ENCODE data around the gene SLC13A5. TPM values are rescaled to one million over a fixed set of nuclear protein-coding genes. Genes with fewer than 3 reads are reported as not detected.

SLC13A5 gene
- total and polyA plus RNA-seq, 9 of the 15 experiments (the other 6 are each of a cell fraction or from before 2014, with no cell fraction given) = 0.04 TPM; not detected in 8

DNA sequence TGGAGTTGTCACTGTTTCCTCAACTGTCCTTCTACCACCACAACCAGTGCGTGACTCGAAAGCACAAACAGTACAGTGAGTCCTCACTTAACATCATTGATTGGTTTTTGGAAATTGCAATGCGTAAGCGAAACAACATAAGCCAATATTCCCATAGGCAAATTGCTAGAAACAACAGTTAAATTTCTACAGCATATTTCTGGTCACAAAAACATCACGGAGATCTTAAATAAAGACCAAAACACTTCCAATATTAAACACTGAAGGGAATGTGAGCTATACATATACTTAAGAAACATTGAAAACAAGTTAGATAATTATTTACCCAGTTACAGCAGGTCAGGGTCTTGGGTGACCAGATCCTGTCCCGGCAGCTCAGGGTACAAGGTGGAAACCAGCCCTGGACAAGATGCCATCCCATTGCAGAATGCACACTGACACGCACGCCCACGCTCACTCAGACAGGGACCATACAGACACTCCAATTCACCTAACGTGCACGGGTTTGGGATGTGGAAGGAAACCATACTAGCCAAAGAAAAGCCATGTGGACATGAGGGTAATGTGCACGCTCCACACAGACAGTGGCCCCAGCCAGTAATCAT lies 4.7 kb downstream of the SLC13A5 start:
- Histone ChIP-seq H3K27me3 (ENCODE audit: control insufficient read depth in 2 of 2, insufficient read depth in 2 of 2, low read length in 2 of 2) (peaks cover 0 to 41% of the 10 kb centered on the region in 2 experiments; a peak in 3 of 5 replicates), H2AFZ (ENCODE audit: low read depth, low read length) (no peak overlapping the region), H3K4me2 (ENCODE audit: insufficient read depth, low read length) (no peak overlapping the region), H4K20me1 (replicated peaks; ENCODE audit: control insufficient read depth, insufficient read depth, low read length) (no peaks in the 10 kb centered on the region), H3K9ac (ENCODE audit: insufficient read depth in 1 of 2, low read depth in 2 of 2, low read length in 2 of 2) (no peak overlapping the region), H3K27ac (ENCODE audit: extremely low read depth, low read depth, low read length) (no peak overlapping the region), H3K4me3 (no peak overlapping the region), H3K4me1 (replicated peaks in 1 of 2; ENCODE audit: control insufficient read depth in 2 of 2, insufficient read depth in 2 of 2, low read length in 2 of 2) (peaks cover 0 to 7% of the 10 kb centered on the region in 2 experiments; a peak in 2 of 5 replicates), H3K9me1 (ENCODE audit: control insufficient read depth, insufficient read depth, low read length) (no peaks in the 10 kb centered on the region), H3K36me3 (ENCODE audit: control insufficient read depth, insufficient read depth, low read length) (no peaks in the 10 kb centered on the region), H3K79me2 (ENCODE audit: control insufficient read depth, insufficient read depth, low read length) (no peaks in the 10 kb centered on the region), H3K9me3 (replicated peaks; ENCODE audit: control insufficient read depth, insufficient read depth, low read depth, low read length) (no peaks in the 10 kb centered on the region)
- BruUV-seq (replicated peaks) = no TSS peak
- ChIA-PET POLR2A (no interaction called here), CTCF (ENCODE audit: low intra/inter-chr PET ratio) (no interaction called here)
- no peak for FAIRE-seq
- 0 out of 2 replicates have a peak, but pooled peaks have one; percentile 6 for TF ChIP-seq EGR1 (conservative IDR thresholded peaks at IDR 0.05)
- TF ChIP-seq, protein P1, sequence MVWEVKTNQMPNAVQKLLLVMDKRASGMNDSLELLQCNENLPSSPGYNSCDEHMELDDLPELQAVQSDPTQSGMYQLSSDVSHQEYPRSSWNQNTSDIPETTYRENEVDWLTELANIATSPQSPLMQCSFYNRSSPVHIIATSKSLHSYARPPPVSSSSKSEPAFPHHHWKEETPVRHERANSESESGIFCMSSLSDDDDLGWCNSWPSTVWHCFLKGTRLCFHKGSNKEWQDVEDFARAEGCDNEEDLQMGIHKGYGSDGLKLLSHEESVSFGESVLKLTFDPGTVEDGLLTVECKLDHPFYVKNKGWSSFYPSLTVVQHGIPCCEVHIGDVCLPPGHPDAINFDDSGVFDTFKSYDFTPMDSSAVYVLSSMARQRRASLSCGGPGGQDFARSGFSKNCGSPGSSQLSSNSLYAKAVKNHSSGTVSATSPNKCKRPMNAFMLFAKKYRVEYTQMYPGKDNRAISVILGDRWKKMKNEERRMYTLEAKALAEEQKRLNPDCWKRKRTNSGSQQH (CRISPR knock-in tag; IDR thresholded peaks at IDR 0.05) = no peak
- no peak for TF ChIP-seq CCAR2 (IDR thresholded peaks at IDR 0.05; ENCODE audit: low read depth, low read length)
- DNase-seq (ENCODE audit: extremely low read depth in 1 of 4, low spot score in 3 of 4) = no peak
- 10% methylated on average over 11 of the region's 12 CpGs for WGBS (ENCODE audit: insufficient coverage, low coverage, missing lambda C conversion rate)
- ATAC-seq = no peak
- in situ Hi-C loops (cut with MboI) (no loop called here), intact Hi-C loops (cut with micrococcal nuclease) (no loop called here)

DNA sequence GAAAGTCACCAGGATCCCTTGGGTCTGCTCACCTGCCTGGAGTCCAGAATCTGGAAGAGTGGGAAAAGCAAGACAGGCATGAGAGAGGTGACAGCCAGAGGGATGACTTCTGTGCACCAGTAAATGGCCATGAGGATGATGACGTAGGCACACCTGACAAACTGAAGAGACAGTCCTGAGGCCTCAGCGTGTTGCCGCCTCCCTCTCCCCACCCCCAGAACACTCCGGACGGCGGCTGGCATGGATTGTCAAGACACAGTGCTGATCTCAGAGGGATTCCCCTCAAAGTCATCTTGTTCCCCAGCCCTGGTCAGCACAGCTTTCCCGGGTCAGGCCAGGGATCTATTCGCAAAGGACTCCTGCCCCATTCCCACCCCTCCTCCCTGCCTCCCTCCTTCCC lies 6.2 kb downstream of the SLC13A5 start:
- H2AFZ ChIP-seq (ENCODE audit: low read depth, low read length) = no peak overlapping the region
- no peaks in the 10 kb centered on the region for H3K79me2 ChIP-seq (ENCODE audit: control insufficient read depth, insufficient read depth, low read length)
- WGBS (ENCODE audit: insufficient coverage, low coverage, missing lambda C conversion rate) = 0% methylated on average over 6 of the region's 8 CpGs
- no peak for ATAC-seq
- ChIA-PET CTCF (ENCODE audit: low intra/inter-chr PET ratio) (no interaction called here), POLR2A (no interaction called here)
- no peak overlapping the region for H3K27ac ChIP-seq (ENCODE audit: extremely low read depth, low read depth, low read length)
- in situ Hi-C loops (cut with MboI) (no loop called here), intact Hi-C loops (cut with micrococcal nuclease) (no loop called here)
- H3K4me1 ChIP-seq (replicated peaks in 1 of 2; ENCODE audit: control insufficient read depth in 2 of 2, insufficient read depth in 2 of 2, low read length in 2 of 2) = no peaks in the 10 kb centered on the region
- H4K20me1 ChIP-seq (replicated peaks; ENCODE audit: control insufficient read depth, insufficient read depth, low read length) = no peaks in the 10 kb centered on the region
- no peak for DNase-seq (ENCODE audit: extremely low read depth in 1 of 4, low spot score in 3 of 4)
- no peaks in the 10 kb centered on the region for H3K9me1 ChIP-seq (ENCODE audit: control insufficient read depth, insufficient read depth, low read length)
- no peak overlapping the region for H3K4me3 ChIP-seq
- H3K4me2 ChIP-seq (ENCODE audit: insufficient read depth, low read length) = no peak overlapping the region
- no peaks in the 10 kb centered on the region for H3K36me3 ChIP-seq (ENCODE audit: control insufficient read depth, insufficient read depth, low read length)
- peaks cover 0 to 48% of the 10 kb centered on the region in 2 experiments; a peak in 3 of 5 replicates for H3K27me3 ChIP-seq (ENCODE audit: control insufficient read depth in 2 of 2, insufficient read depth in 2 of 2, low read length in 2 of 2)
- no TSS peak for BruUV-seq (replicated peaks)
- H3K9me3 ChIP-seq (replicated peaks; ENCODE audit: control insufficient read depth, insufficient read depth, low read depth, low read length) = no peaks in the 10 kb centered on the region
- H3K9ac ChIP-seq (ENCODE audit: insufficient read depth in 1 of 2, low read depth in 2 of 2, low read length in 2 of 2) = no peak overlapping the region
- no peak for FAIRE-seq
- no peak for TF ChIP-seq ZBTB1 (CRISPR knock-in tag; IDR thresholded peaks at IDR 0.05; ENCODE audit: borderline replicate concordance, low read depth)
- no peak for TF ChIP-seq ZNF347 (CRISPR knock-in tag; IDR thresholded peaks at IDR 0.05; ENCODE audit: low read depth)
- no peak for TF ChIP-seq PTBP1 (IDR thresholded peaks at IDR 0.05; ENCODE audit: low read depth, low read length)
- no peak for TF ChIP-seq ZNF134 (CRISPR knock-in tag; conservative IDR thresholded peaks at IDR 0.05)
- TF ChIP-seq TAF7 (tag; IDR thresholded peaks at IDR 0.05) = no peak
- TF ChIP-seq ZMIZ1 (IDR thresholded peaks at IDR 0.05; ENCODE audit: low read depth in 2 of 2, low read length in 2 of 2) = no peak
- TF ChIP-seq HDAC1 (IDR thresholded peaks at IDR 0.05) = no peak
- no peak for TF ChIP-seq GATAD2B (IDR thresholded peaks at IDR 0.05; ENCODE audit: borderline replicate concordance)
- no peak for TF ChIP-seq BMI1 (IDR thresholded peaks at IDR 0.05; ENCODE audit: low read length)
